SK-N-SH (cell line): ENCODE data around the gene LYPD8.

Source experiments
- CTCF ChIP-seq: fragments of 200-600 bp; sonication (generic); IDR thresholded peaks from 2 replicates; pipeline ENCODE4 v1.6.1; 2017; ENCODE audit warnings: antibody characterized with exemption, mild to moderate bottlenecking, moderate library complexity
- EZH2phosphoT487 ChIP-seq: fragments of 200-600 bp; sonication (generic); IDR thresholded peaks from 2 replicates; pipeline ENCODE4 v1.6.1; 2017; ENCODE audit warnings: low read depth, mixed run types, mild to moderate bottlenecking, antibody characterized with exemption, moderate library complexity, borderline replicate concordance
- FOSL2 ChIP-seq: IDR thresholded peaks from 2 replicates; pipeline ENCODE4 v1.4.0; 2012; ENCODE audit warnings: low read depth, mild to moderate bottlenecking, moderate library complexity, borderline replicate concordance
- GATA2 ChIP-seq: sonication (generic); formaldehyde crosslinking; IDR thresholded peaks from 2 replicates; pipeline ENCODE4 v1.5.0; 2020; ENCODE audit warnings: mild to moderate bottlenecking, missing genetic modification reagents
- JUND ChIP-seq: IDR thresholded peaks from 2 replicates; pipeline ENCODE4 v1.4.0; 2012
- POLR2AphosphoS5 ChIP-seq: IDR thresholded peaks from 2 replicates; pipeline ENCODE4 v1.6.1; 2012; ENCODE audit warnings: low read depth, low read length
- RCOR1 ChIP-seq: fragments of 150-350 bp; IDR thresholded peaks from 2 replicates; pipeline ENCODE4 v1.6.1; 2017; ENCODE audit warnings: antibody characterized with exemption, low read length
- SMC3 ChIP-seq: IDR thresholded peaks from 2 replicates; pipeline ENCODE4 v1.6.1; 2012; ENCODE audit warnings: low read depth, low read length, improper control_type of control experiment
- TCF12 ChIP-seq: IDR thresholded peaks from 2 replicates; pipeline ENCODE4 v1.4.0; 2012

- TF ChIP-seq CTCF (no peak), POLR2AphosphoS5 (no peak), SMC3 (no peak), FOSL2 (no peak), RCOR1 (no peak), JUND (no peak), TCF12 (no peak), GATA2 (CRISPR knock-in tag) (no peak), EZH2phosphoT487 (no peak)
These were observed 34.9 kb upstream of the LYPD8 start for GRCh38 chr1:248790456-248790855.
